Uterus (tissue), 4 donors: ENCODE measurements around the gene TMEM242. TPM values are rescaled to one million over a fixed set of nuclear protein-coding genes. Genes with fewer than 3 reads are reported as not detected.

Experiments used
- DNase-seq, 2 donors: peaks; one replicate each; pipeline ENCODE4 v3.0.0-alpha.2; 2019 to 2020
- H3K27ac ChIP-seq, 2 donors: fragments of 200-600 bp; sonication (generic); 1 replicate in 1 of 2; 2 replicates in 1 of 2; pipeline ENCODE4 v1.5.1; 2016 to 2018
- H3K27me3 ChIP-seq, 2 donors: fragments of 200-600 bp; sonication (generic); one replicate each; pipeline ENCODE4 v1.5.1; 2018 to 2019; ENCODE audit warnings: control low read depth in 1 of 2
- H3K36me3 ChIP-seq, 2 donors: fragments of 200-600 bp; sonication (generic); one replicate each; pipeline ENCODE4 v1.5.1; 2019; ENCODE audit warnings: control low read depth in 1 of 2
- H3K4me1 ChIP-seq, 2 donors: fragments of 200-600 bp; sonication (generic); one replicate each; pipeline ENCODE4 v1.5.1; 2018 to 2019; ENCODE audit warnings: control low read depth in 1 of 2
- H3K4me3 ChIP-seq, 2 donors: fragments of 200-600 bp; sonication (generic); 1 replicate in 1 of 2; 2 replicates in 1 of 2; pipeline ENCODE4 v1.5.1; 2018 to 2019; ENCODE audit warnings: mild to moderate bottlenecking in 1 of 2
- H3K9me3 ChIP-seq, 2 donors: fragments of 200-600 bp; sonication (generic); one replicate each; pipeline ENCODE4 v1.5.1; 2019; ENCODE audit warnings: control low read depth in 1 of 2
- CTCF ChIP-seq, 4 experiments: fragments of 200-600 bp in 2 of 4; fragments of 450-650 bp in 2 of 4; sonication (generic) in 2 of 4; IDR thresholded peaks; one replicate each; pipeline ENCODE4 v1.5.1; 2016 to 2019; ENCODE audit warnings: antibody characterized with exemption in 4 of 4, mild to moderate bottlenecking in 2 of 4, moderate library complexity in 1 of 4
- POLR2A ChIP-seq, 2 donors: fragments of 450-650 bp; IDR thresholded peaks; one replicate each; pipeline ENCODE4 v1.6.1; 2016; ENCODE audit warnings: antibody characterized with exemption in 2 of 2, mild to moderate bottlenecking in 1 of 2, moderate library complexity in 1 of 2
- intact Hi-C: fragments of 100-400 bp; cut with DNase I; formaldehyde crosslinking; loops from one replicate; pipeline ENCODE4 v1.15.1; 2023; ENCODE audit warnings: low total_unique reads
- total RNA-seq, 4 donors: library from RNA; depleted of rRNA in 3 of 4; stranded (reverse); fragments of >200 nt in 3 of 4; gene quantifications; one replicate each; pipeline versions ENCODE4 v1.1.0 to v1.2.4, GENCODE V29; 2014 to 2023
- donor health status: DM: yes; HTN: yes; CAD: no.

Gene TMEM242
- total RNA-seq, 4 donors from 2014 or later: 3.3 to 14.2 (median 11.8) TPM

- H3K27ac ChIP-seq: no peak overlapping the region
- intact Hi-C loops: no loop called here
- no peak overlapping the region for H3K4me3 ChIP-seq
- no peaks in the 10 kb centered on the region for H3K27me3 ChIP-seq
- TF ChIP-seq CTCF (IDR thresholded peaks at IDR 0.05) (no peak), POLR2A (IDR thresholded peaks at IDR 0.05) (no peak)
- peaks cover 0 to 7% of the 10 kb centered on the region in 2 donors for H3K4me1 ChIP-seq
- DNase-seq: no peak
- H3K9me3 ChIP-seq: no peaks in the 10 kb centered on the region
- no peaks in the 10 kb centered on the region for H3K36me3 ChIP-seq
Measured at GRCh38 chr6:157263881-157264397, 59.4 kb downstream of the TMEM242 start.

GRCh38 chr6:157263146-157263545, 60.2 kb downstream of the TMEM242 start:
- intact Hi-C loops: no loop called here
- Histone ChIP-seq H3K36me3 (no peaks in the 10 kb centered on the region), H3K9me3 (no peaks in the 10 kb centered on the region), H3K27ac (no peak overlapping the region), H3K4me3 (no peak overlapping the region), H3K4me1 (no peaks in the 10 kb centered on the region), H3K27me3 (no peaks in the 10 kb centered on the region)
- no peak for DNase-seq
- TF ChIP-seq CTCF (IDR thresholded peaks at IDR 0.05) (no peak), POLR2A (IDR thresholded peaks at IDR 0.05) (no peak)

GRCh38 chr6:157261606-157262005, 61.7 kb downstream of the TMEM242 start:
- no peaks in the 10 kb centered on the region for H3K4me1 ChIP-seq
- H3K27ac ChIP-seq: no peak overlapping the region
- H3K9me3 ChIP-seq: no peaks in the 10 kb centered on the region
- no peaks in the 10 kb centered on the region for H3K36me3 ChIP-seq
- no peak for DNase-seq
- intact Hi-C loops: no loop called here
- TF ChIP-seq CTCF (IDR thresholded peaks at IDR 0.05): no peak
- no peak for TF ChIP-seq POLR2A (IDR thresholded peaks at IDR 0.05)
- H3K4me3 ChIP-seq: no peak overlapping the region
- H3K27me3 ChIP-seq: no peaks in the 10 kb centered on the region

- no peak for DNase-seq
- intact Hi-C loops: no loop called here
- no peak overlapping the region for H3K4me3 ChIP-seq
Measured at GRCh38 chr6:157260735-157261410, 62.4 kb downstream of the TMEM242 start.

More at GRCh38 chr6:157260735-157261410, 62.4 kb downstream of the TMEM242 start:
- Histone ChIP-seq H3K9me3 (no peaks in the 10 kb centered on the region), H3K4me1 (no peaks in the 10 kb centered on the region), H3K36me3 (no peaks in the 10 kb centered on the region), H3K27me3 (no peaks in the 10 kb centered on the region), H3K27ac (no peak overlapping the region)
- TF ChIP-seq CTCF (IDR thresholded peaks at IDR 0.05): no peak
- TF ChIP-seq POLR2A (IDR thresholded peaks at IDR 0.05): no peak
